ENCODE results near the gene OSBPL2. TPM values are rescaled to one million over a fixed set of nuclear protein-coding genes. Genes with fewer than 3 reads are reported as not detected.

OSBPL2 gene
- total RNA-seq, 1 donor from 2014 or later: 55.3 TPM

DNA sequence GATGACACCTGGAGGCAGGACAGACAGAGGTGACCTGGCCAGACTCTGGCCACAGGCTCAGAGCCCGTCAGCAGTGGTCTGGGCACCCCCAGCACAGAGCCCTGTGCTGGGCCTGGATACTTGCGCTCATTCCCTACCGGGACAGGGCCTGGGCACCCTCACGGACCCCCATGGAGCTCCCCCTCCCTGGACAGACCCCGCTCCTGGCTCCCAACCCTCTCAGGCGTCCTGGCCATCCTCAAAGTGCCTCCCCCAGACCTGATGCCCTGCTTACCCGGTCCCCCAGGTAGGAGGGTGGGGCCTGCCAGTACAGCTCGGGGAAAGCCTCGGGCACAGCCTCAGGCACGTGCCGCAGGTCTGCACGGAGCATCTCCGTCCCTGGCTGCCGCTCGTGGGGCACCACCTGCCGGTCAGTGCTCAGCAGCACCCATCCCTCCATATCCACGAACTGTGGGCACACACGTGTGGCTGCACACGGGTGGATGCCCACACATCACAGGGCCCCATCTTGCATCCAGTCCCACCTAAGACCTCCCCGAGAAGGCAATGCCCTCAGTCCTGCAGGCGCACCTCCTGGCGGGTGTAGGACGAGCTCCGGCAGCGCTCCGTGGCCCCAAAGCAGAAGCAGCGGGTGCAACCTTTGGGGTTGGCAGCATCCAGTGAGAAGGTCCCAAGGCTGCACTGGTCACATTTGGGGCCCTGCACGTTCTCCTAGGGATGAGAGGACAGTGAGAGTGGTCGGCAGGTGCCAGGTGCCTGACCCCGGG lies 88.8 kb downstream of the OSBPL2 start:
- Histone ChIP-seq H3K36me3 (peaks cover 87% of the 10 kb centered on the region), H3K4me1 (no peaks in the 10 kb centered on the region), H3K4me3 (no peak overlapping the region), H3K27me3 (ENCODE audit: low read depth) (no peaks in the 10 kb centered on the region), H3K27ac (replicated peaks) (no peak overlapping the region), H3K9me3 (replicated peaks) (no peaks in the 10 kb centered on the region)
- no peak for DNase-seq
- TF ChIP-seq, protein P1, sequence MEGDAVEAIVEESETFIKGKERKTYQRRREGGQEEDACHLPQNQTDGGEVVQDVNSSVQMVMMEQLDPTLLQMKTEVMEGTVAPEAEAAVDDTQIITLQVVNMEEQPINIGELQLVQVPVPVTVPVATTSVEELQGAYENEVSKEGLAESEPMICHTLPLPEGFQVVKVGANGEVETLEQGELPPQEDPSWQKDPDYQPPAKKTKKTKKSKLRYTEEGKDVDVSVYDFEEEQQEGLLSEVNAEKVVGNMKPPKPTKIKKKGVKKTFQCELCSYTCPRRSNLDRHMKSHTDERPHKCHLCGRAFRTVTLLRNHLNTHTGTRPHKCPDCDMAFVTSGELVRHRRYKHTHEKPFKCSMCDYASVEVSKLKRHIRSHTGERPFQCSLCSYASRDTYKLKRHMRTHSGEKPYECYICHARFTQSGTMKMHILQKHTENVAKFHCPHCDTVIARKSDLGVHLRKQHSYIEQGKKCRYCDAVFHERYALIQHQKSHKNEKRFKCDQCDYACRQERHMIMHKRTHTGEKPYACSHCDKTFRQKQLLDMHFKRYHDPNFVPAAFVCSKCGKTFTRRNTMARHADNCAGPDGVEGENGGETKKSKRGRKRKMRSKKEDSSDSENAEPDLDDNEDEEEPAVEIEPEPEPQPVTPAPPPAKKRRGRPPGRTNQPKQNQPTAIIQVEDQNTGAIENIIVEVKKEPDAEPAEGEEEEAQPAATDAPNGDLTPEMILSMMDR (IDR thresholded peaks at IDR 0.05; ENCODE audit: borderline replicate concordance): no peak
- intact Hi-C loops (cut with micrococcal nuclease): no loop called here

DNA sequence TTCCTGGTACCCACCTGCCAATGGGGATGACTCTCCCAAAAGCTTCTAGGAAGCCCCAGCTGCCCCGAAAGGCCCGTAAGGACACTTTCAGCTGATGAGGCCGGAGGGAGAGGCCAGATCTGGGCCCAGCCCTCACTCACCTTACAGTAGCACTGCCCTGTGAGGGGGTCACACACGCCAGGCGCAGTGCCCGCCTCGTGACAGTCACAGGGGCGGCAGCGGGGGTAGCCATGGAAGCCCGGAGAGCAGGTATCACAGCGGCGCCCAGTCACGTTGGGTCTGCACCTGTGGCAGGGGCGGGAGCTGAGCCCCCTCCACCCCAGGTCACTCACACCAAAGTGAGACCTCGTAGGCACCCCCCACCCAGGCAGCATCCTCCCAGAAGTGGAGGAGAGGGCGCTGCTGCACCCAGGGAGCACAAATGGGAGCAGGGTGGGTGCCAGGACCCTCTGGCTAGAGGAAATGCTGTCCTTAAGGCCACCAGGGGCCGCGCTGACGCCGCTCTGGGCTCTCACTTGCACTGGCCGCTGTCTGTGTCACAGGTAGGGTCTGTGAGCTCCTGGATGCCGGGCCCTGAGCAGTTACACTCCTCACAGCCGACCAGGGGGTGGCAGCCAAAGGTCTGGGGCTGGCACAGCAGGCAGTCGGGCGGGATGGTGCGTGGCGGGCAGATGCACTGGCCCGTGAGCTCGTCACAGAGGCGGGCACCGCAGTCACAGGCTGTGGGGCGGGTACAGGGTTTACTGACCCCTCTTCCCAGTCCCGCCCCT lies 89.6 kb downstream of the OSBPL2 start:
- Histone ChIP-seq H3K27me3 (ENCODE audit: low read depth) (no peaks in the 10 kb centered on the region), H3K36me3 (peaks cover 93% of the 10 kb centered on the region), H3K4me3 (no peak overlapping the region), H3K4me1 (no peaks in the 10 kb centered on the region), H3K27ac (replicated peaks) (no peak overlapping the region), H3K9me3 (replicated peaks) (no peaks in the 10 kb centered on the region)
- DNase-seq: no peak
- TF ChIP-seq, protein P1 (IDR thresholded peaks at IDR 0.05; ENCODE audit: borderline replicate concordance): no peak
- intact Hi-C loops (cut with micrococcal nuclease): no loop called here

DNA sequence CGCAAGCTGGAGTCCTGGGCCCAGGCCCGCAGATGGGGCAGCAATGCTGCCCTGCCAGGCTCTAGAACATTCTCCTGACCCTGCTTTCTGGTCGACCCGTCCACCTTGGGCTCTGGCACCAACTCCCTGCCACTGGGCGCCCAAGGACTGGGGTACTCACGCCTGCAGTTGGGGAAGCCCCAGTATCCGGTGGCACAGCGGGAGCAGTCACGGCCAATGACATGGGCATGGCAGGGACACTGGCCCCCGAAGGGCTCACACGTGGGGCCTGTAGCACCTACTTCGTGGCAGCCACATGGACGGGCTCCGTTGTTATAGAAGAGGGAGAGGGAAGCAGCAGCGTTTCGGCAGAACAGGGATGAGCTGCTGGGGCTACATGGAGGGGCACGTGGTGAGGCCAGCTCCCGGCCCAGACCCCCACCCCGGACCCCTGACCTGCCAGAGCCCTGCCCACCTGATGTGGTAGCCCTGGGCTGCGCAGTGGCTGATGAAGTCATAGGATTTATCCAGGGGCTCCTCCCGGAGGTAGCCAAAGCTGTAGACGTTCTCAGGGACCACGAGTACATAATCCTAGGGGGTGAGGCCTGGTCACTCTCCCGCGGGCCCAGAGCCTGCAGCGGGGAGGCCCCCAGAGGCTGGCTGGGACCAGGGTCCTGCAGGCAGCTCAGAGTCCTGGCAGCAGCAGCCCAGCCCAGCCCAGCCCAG lies 90.5 kb downstream of the OSBPL2 start:
- Histone ChIP-seq H3K27ac (replicated peaks) (no peak overlapping the region), H3K4me3 (no peak overlapping the region), H3K36me3 (peaks cover 95% of the 10 kb centered on the region), H3K4me1 (no peaks in the 10 kb centered on the region), H3K27me3 (ENCODE audit: low read depth) (no peaks in the 10 kb centered on the region), H3K9me3 (replicated peaks) (no peaks in the 10 kb centered on the region)
- intact Hi-C loops (cut with micrococcal nuclease): no loop called here
- TF ChIP-seq, protein P1 (IDR thresholded peaks at IDR 0.05; ENCODE audit: borderline replicate concordance): no peak
- DNase-seq: no peak

DNA sequence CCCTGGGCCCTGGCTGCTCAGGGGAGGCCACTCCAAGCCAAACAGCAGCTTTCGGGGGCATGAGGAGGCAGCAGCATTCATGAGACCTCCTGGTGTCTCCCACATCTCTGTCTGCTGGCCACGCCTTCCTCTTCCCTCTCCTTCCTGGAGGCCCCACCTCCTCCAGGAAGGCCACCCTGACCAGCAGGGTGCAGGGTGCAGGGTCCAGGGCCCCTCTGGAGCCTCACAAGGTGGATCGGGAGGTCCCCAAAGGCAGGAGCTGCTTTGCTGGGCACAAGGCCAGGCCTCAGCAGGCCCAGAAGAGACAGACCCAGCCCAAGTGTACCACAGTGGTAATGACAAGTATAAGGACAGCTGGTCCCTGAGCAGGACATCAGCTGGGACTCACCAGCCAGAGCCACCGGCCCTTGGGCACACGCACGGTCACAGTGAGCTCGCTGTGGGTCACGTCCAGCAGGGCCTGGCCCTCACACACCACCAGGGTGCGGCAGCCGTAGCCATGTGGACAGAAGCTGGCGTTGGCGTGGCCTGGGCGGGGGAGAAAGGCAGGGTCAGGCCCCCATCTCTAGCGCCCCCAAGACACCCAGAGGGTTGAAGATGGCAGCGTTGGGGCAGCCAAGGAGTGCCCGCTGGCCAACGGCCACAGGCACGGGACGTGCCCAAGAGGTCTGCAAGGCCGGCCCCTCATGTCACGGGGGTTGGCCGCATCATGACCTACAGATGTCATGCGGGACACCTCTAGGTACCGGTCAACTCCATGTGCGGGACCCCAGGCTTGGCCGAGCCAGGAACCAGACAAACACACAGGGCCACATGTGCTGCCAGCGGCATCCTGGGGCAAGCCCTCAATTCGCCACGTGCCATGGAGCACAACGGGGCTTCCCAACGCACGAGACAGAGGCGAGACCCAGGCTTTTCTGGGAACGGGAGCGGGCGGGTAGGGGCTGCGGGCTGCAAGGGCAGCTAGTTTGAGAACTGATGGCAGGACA lies 91.4 kb downstream of the OSBPL2 start:
- no peak for DNase-seq
- H3K4me3 ChIP-seq: no peak overlapping the region
- no peaks in the 10 kb centered on the region for H3K4me1 ChIP-seq
- no peaks in the 10 kb centered on the region for H3K9me3 ChIP-seq (replicated peaks)
- no peaks in the 10 kb centered on the region for H3K27me3 ChIP-seq (ENCODE audit: low read depth)
- peaks cover 94% of the 10 kb centered on the region for H3K36me3 ChIP-seq
- intact Hi-C loops (cut with micrococcal nuclease): no loop called here
- TF ChIP-seq, protein P1 (IDR thresholded peaks at IDR 0.05; ENCODE audit: borderline replicate concordance): no peak
- no peak overlapping the region for H3K27ac ChIP-seq (replicated peaks)

All from left ventricle myocardium inferior (tissue), 1 donor.